Adrenal gland (tissue), 12 donors: ENCODE data around the gene DUS3L. TPM values are rescaled to one million over a fixed set of nuclear protein-coding genes. Genes with fewer than 3 reads are reported as not detected.

Source experiments
- DNase-seq, 7 donors: peaks; one replicate each; pipeline ENCODE4 v3.0.0-alpha.2; 2019 to 2020
- H3K27ac ChIP-seq, 5 donors: fragments of 200-600 bp; sonication (generic) in 4 of 5; 1 replicate in 3 of 5; 2 replicates in 2 of 5; pipeline versions ENCODE4 v1.5.1 to v1.8.0; 2016 to 2020; ENCODE audit warnings: mild to moderate bottlenecking in 1 of 5
- H3K27me3 ChIP-seq: fragments of 200-600 bp; 2 replicates; pipeline ENCODE4 v1.8.0; 2021
- H3K36me3 ChIP-seq, 2 donors: fragments of 200-600 bp; replicated peaks in 1 of 2; 1 replicate in 1 of 2; 2 replicates in 1 of 2; pipeline versions ENCODE4 v1.5.1 to v1.8.0; 2018 to 2022
- H3K4me1 ChIP-seq, 2 donors: fragments of 200-600 bp; replicated peaks in 1 of 2; 1 replicate in 1 of 2; 2 replicates in 1 of 2; pipeline versions ENCODE4 v1.5.1 to v1.8.0; 2018 to 2021
- H3K4me3 ChIP-seq, 4 donors: fragments of 200-600 bp; sonication (generic) in 3 of 4; one replicate each; pipeline ENCODE4 v1.5.1; 2016 to 2018
- H3K9me3 ChIP-seq, 3 donors: fragments of 200-600 bp; sonication (generic) in 1 of 3; replicated peaks in 1 of 3; 1 replicate in 2 of 3; 2 replicates in 1 of 3; pipeline versions ENCODE4 v1.5.1 to v1.8.0; 2016 to 2021
- POLR2A ChIP-seq, 2 donors: fragments of 450-650 bp; IDR thresholded peaks; one replicate each; pipeline ENCODE4 v1.6.1; 2017; ENCODE audit warnings: antibody characterized with exemption in 2 of 2, mild to moderate bottlenecking in 2 of 2, moderate library complexity in 1 of 2
- WGBS, 4 donors: extraction: QIAGEN DNeasy Blood & Tissue Kit in 2 of 4; methylation state at CpG; one replicate each; pipeline versions ENCODE4 v1.1.5 to v1.1.7; 2013 to 2017; 5-methylcytosine and 5-hydroxymethylcytosine counted together
- intact Hi-C, 2 donors: fragments of 100-400 bp; cut with DNase I; formaldehyde crosslinking; loops; one replicate each; pipeline versions ENCODE4 v1.14.1 to v1.15.0; 2022 to 2023
- polyA plus RNA-seq, 3 donors: library from polyadenylated mRNA; stranded (reverse); fragments of 200-250 nt in 2 of 3; fragments of 350-450 nt in 1 of 3; fragmentation: Illumina TruSeq in 1 of 3; extraction: RNeasy Lipid Tissue Mini Kit (QIAGEN cat#74804) in 1 of 3; gene quantifications; one replicate each; pipeline ENCODE4 v1.2.3, GENCODE V29; 2013 to 2014
- total RNA-seq, 9 donors: library from RNA; depleted of rRNA in 4 of 9; stranded (reverse); fragments of >200 nt in 4 of 9; fragments of 120-200 nt in 1 of 9; fragmentation: NEBNext Ultra II Directional in 1 of 9; extraction: Animal tissue kit (Norgen Biotek cat#: 25700) in 1 of 9; gene quantifications; one replicate each; pipeline versions ENCODE4 v1.1.0 to v1.2.4, GENCODE V29; 2013 to 2023
- TF ChIP-seq, protein P1 (sequence below), 6 experiments: fragments of 450-650 bp in 4 of 6; fragments of 200-600 bp in 2 of 6; sonication (generic) in 1 of 6; IDR thresholded peaks; 1 replicate in 5 of 6; 2 replicates in 1 of 6; pipeline versions ENCODE4 v1.5.1 to v1.8.0; 2016 to 2021; ENCODE audit warnings: antibody characterized with exemption in 6 of 6, mild to moderate bottlenecking in 2 of 6, moderate library complexity in 1 of 6
- donor health status: healthy with polysubstance abuse.
- donor health status: Bipolar disorder and iron deficiency.
- donor health status: DM: yes; HTN: yes; CAD: no.
- donor health status: DM: no; HTN: no; CAD: no.
- donor health status: DM: no; HTN: no; CAD: no.
- donor health status: DM: yes; HTN: yes; CAD: no.

DUS3L gene
- total and polyA plus RNA-seq, 12 donors: 10.9 to 142 (median 31.5) TPM

- Histone ChIP-seq H3K9me3 (no peaks in the 10 kb centered on the region), H3K4me1 (peaks cover 8 to 13% of the 10 kb centered on the region in 2 donors), H3K4me3 (no peak overlapping the region), H3K27ac (no peak overlapping the region), H3K27me3 (no peaks in the 10 kb centered on the region), H3K36me3 (no peaks in the 10 kb centered on the region)
- intact Hi-C loops: no loop called here
- peak in 2 of 7 donors; percentile 32 to 48 for DNase-seq
- TF ChIP-seq, protein P1, sequence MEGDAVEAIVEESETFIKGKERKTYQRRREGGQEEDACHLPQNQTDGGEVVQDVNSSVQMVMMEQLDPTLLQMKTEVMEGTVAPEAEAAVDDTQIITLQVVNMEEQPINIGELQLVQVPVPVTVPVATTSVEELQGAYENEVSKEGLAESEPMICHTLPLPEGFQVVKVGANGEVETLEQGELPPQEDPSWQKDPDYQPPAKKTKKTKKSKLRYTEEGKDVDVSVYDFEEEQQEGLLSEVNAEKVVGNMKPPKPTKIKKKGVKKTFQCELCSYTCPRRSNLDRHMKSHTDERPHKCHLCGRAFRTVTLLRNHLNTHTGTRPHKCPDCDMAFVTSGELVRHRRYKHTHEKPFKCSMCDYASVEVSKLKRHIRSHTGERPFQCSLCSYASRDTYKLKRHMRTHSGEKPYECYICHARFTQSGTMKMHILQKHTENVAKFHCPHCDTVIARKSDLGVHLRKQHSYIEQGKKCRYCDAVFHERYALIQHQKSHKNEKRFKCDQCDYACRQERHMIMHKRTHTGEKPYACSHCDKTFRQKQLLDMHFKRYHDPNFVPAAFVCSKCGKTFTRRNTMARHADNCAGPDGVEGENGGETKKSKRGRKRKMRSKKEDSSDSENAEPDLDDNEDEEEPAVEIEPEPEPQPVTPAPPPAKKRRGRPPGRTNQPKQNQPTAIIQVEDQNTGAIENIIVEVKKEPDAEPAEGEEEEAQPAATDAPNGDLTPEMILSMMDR (IDR thresholded peaks at IDR 0.05): peak in 2 of 6 experiments; percentile 11 to 18
- TF ChIP-seq POLR2A (IDR thresholded peaks at IDR 0.05): no peak
- 82 to 91% (median 87%) methylated on average over 12 to 30 of the region's 30 CpGs for whole genome bisulfite sequencing, 4 donors
These were observed 32.8 kb upstream of the DUS3L start for GRCh38 chr19:5823579-5824281.

- peaks cover 8 to 11% of the 10 kb centered on the region in 2 donors for H3K4me1 ChIP-seq
- H3K4me3 ChIP-seq: no peak overlapping the region
- H3K27ac ChIP-seq: no peak overlapping the region
- no peaks in the 10 kb centered on the region for H3K27me3 ChIP-seq
- TF ChIP-seq, protein P1 (IDR thresholded peaks at IDR 0.05): no peak
- no peak for TF ChIP-seq POLR2A (IDR thresholded peaks at IDR 0.05)
- intact Hi-C loops: no loop called here
- H3K9me3 ChIP-seq: no peaks in the 10 kb centered on the region
- H3K36me3 ChIP-seq: no peaks in the 10 kb centered on the region
- WGBS, 4 donors: 47 to 78% (median 60%) methylated on average over 6 to 30 of the region's 30 CpGs
- DNase-seq: no peak
These were observed 31.4 kb upstream of the DUS3L start for GRCh38 chr19:5822181-5822844.

DNA sequence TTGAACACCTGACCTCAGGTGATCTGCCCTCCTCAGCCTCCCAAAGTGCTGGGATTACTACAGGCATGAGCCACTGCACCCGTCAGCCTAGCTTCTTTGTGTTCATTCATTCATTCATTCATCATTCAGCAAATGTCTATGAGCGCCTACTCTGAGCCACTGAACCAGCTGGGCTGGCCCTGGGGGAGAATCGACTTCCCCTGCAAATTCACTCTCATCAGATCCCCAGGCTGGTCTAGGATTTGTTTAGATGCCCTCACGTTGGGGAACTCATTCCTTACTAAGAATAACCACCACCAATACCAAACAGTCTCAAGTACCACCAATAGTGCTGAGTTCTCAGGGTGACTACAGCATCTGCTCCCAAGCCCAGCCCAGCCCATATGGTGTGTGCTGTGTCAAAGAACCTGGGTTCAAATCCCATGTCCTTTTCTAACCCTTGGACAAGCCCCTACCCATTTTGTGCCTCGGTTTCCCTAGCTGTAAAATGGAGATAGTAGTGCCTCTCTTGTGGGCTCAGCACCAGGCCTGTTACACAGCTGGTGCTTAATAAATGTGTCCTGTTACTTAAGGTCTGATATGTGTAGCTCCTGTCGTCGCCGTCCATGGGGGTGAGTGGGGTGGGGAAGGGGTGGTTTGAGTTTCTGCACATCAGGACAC is 30.7 kb upstream of the DUS3L start:
- no peaks in the 10 kb centered on the region for H3K36me3 ChIP-seq
- DNase-seq: no peak
- no peaks in the 10 kb centered on the region for H3K27me3 ChIP-seq
- WGBS, 4 donors: 55 to 69% (median 67%) methylated on average over 8 of the region's 8 CpGs
- intact Hi-C loops: no loop called here
- no peaks in the 10 kb centered on the region for H3K9me3 ChIP-seq
- H3K27ac ChIP-seq: no peak overlapping the region
- TF ChIP-seq, protein P1 (IDR thresholded peaks at IDR 0.05): no peak
- TF ChIP-seq POLR2A (IDR thresholded peaks at IDR 0.05): no peak
- H3K4me1 ChIP-seq: peaks cover 4 to 5% of the 10 kb centered on the region in 2 donors
- no peak overlapping the region for H3K4me3 ChIP-seq

DNA sequence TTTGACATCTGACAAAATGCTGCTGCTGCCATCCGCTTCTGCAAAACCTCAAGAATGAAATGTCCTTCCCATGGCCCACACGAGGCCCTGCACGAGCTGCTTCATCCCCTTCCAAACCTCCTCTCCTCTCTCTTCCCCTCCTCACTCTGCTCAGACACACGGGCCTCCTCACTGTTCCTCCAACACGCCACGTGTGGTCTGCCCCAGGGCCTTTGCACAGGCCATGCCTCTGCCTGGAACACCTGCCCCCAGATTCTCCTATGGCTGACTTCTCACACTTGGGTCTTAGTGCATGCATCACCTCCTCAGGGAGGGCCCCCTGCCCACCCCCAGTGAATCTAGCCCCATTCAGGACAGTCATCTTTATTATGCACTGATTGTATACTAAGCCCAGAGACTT is 29.8 kb upstream of the DUS3L start:
- Histone ChIP-seq H3K4me1 (no peaks in the 10 kb centered on the region), H3K9me3 (no peaks in the 10 kb centered on the region), H3K27me3 (no peaks in the 10 kb centered on the region), H3K36me3 (no peaks in the 10 kb centered on the region), H3K27ac (no peak overlapping the region), H3K4me3 (no peak overlapping the region)
- no peak for TF ChIP-seq POLR2A (IDR thresholded peaks at IDR 0.05)
- TF ChIP-seq, protein P1 (IDR thresholded peaks at IDR 0.05): no peak
- no peak for DNase-seq
- intact Hi-C loops: no loop called here
- WGBS, 4 donors: 66 to 80% (median 75%) methylated on average over 6 of the region's 6 CpGs
